Skin of body (tissue), 1 donor: Measurements from ENCODE around the gene NPIPA5. TPM values are rescaled to one million over a fixed set of nuclear protein-coding genes. Genes with fewer than 3 reads are reported as not detected.

ENCODE experiments used
- total RNA-seq: library from RNA; depleted of rRNA; stranded (reverse); fragments of >200 nt; gene quantifications from one replicate; pipeline ENCODE4 v1.2.3, GENCODE V29; 2014

NPIPA5 gene
- total RNA-seq, 1 donor from 2014 or later = not detected

Other genes starting within 250 kb of the NPIPA5 start
- gene MPV17L, start 17.5 kb upstream of the NPIPA5 start, total RNA-seq = 3.9 TPM
- gene BMERB1, start 56.3 kb upstream of the NPIPA5 start, total RNA-seq = 26.4 TPM